OCI-LY3 (cell line): ENCODE measurements around the gene ZNF705A.
"Not testable (repeated sequence)": the region's sequence is repeated elsewhere in the genome, so short reads cannot be mapped to it uniquely, and the experiment has no call there.

ENCODE experiments used
- EZH2phosphoT487 ChIP-seq: fragments of 200-600 bp; shearing (Covaris generic); IDR thresholded peaks from 2 replicates; pipeline ENCODE4 v1.6.1; 2018; ENCODE audit warnings: antibody characterized with exemption, mixed run types, low read depth
- TF ChIP-seq, protein P1 (sequence below): fragments of 200-600, 300-600 bp; sonication (generic); IDR thresholded peaks from 2 replicates; pipeline ENCODE4 v1.5.1; 2014; ENCODE audit warnings: antibody characterized with exemption, low read length, low read depth

DNA sequence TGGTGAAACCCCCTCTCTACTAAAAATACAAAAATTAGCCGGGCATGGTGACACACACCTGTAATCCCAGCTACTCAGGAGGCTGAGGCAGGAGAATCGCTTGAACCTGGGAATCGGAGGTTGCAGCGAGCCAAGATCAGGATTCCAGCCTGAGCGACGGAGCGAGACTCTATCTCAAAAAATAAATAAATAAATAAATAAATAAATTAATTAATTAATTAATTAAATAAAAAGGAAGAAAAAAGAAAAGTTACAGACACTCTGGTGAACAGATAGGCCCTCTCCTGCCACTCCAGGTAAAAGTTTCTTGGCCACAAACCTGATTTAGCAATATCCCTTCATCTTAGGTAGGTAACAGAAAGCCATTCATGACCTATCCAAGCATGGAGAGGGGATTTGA lies 26.1 kb downstream of the ZNF705A start:
- TF ChIP-seq EZH2phosphoT487: not testable (repeated sequence)
- TF ChIP-seq, protein P1, sequence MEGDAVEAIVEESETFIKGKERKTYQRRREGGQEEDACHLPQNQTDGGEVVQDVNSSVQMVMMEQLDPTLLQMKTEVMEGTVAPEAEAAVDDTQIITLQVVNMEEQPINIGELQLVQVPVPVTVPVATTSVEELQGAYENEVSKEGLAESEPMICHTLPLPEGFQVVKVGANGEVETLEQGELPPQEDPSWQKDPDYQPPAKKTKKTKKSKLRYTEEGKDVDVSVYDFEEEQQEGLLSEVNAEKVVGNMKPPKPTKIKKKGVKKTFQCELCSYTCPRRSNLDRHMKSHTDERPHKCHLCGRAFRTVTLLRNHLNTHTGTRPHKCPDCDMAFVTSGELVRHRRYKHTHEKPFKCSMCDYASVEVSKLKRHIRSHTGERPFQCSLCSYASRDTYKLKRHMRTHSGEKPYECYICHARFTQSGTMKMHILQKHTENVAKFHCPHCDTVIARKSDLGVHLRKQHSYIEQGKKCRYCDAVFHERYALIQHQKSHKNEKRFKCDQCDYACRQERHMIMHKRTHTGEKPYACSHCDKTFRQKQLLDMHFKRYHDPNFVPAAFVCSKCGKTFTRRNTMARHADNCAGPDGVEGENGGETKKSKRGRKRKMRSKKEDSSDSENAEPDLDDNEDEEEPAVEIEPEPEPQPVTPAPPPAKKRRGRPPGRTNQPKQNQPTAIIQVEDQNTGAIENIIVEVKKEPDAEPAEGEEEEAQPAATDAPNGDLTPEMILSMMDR: not testable (repeated sequence)
